Smooth muscle cell of bladder (primary cell): Measurements from ENCODE around the gene C1orf94. TPM values are rescaled to one million over a fixed set of nuclear protein-coding genes. Genes with fewer than 3 reads are reported as not detected.

Experiments
- total RNA-seq: library from RNA; depleted of rRNA; stranded (reverse); fragments of >200 nt; gene quantifications from 2 replicates; pipeline ENCODE4 v1.2.3, GENCODE V29; 2014

Gene C1orf94
- not detected in 2 replicates for total RNA-seq

GRCh38 chr1:34176830-34177603, at the start of gene C1orf94:
Gene C1orf94, plus strand, starts transcription at chr1:34176907. Its CDS starts 883 bp downstream, at chr1:34177790.

GRCh38 chr1:34164771-34165391, 11.8 kb upstream of the C1orf94 start, which contains the start of gene CSMD2:
Gene CSMD2, minus strand, starts transcription at chr1:34165230. Its CDS starts 133 bp downstream, at chr1:34165097.

Other genes starting within 250 kb of the C1orf94 start
- 1.6 and 2.4 TPM in 2 replicates for gene CSMD2, start 11.7 kb upstream of the C1orf94 start, total RNA-seq